ENCODE results near the gene RETREG2.

The RETREG2 gene

DNA sequence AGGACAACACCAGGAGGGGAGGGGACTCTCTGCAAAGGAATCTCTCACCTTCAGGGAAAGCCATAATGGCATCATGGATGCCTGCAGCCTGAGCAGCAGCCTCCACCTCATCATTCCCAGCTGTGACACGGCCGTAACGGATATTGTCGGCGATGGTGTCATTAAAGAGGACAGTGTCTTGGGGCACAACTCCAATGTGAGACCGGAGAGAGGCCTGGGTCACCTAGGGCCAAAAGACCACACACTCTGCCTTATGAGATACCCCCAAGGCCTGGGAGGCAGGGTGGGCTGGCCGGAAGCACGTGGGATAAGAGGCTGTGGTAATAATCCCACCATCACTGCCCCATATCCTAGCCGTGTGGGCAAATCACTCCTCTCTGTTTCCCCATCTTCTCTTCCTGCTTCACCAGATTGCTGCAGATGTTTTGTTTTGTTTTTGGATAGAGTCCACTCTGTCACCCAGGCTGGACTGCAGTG is 32.8 kb downstream of the RETREG2 start:
- peak overlapping the region; percentile 6; the same call in 1 of the 2 replicates for H3K27ac ChIP-seq
- TF ChIP-seq ZFX (IDR thresholded peaks at IDR 0.05; ENCODE audit: borderline replicate concordance): no peak
- TF ChIP-seq, protein P1, sequence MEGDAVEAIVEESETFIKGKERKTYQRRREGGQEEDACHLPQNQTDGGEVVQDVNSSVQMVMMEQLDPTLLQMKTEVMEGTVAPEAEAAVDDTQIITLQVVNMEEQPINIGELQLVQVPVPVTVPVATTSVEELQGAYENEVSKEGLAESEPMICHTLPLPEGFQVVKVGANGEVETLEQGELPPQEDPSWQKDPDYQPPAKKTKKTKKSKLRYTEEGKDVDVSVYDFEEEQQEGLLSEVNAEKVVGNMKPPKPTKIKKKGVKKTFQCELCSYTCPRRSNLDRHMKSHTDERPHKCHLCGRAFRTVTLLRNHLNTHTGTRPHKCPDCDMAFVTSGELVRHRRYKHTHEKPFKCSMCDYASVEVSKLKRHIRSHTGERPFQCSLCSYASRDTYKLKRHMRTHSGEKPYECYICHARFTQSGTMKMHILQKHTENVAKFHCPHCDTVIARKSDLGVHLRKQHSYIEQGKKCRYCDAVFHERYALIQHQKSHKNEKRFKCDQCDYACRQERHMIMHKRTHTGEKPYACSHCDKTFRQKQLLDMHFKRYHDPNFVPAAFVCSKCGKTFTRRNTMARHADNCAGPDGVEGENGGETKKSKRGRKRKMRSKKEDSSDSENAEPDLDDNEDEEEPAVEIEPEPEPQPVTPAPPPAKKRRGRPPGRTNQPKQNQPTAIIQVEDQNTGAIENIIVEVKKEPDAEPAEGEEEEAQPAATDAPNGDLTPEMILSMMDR (IDR thresholded peaks at IDR 0.05): no peak

DNA sequence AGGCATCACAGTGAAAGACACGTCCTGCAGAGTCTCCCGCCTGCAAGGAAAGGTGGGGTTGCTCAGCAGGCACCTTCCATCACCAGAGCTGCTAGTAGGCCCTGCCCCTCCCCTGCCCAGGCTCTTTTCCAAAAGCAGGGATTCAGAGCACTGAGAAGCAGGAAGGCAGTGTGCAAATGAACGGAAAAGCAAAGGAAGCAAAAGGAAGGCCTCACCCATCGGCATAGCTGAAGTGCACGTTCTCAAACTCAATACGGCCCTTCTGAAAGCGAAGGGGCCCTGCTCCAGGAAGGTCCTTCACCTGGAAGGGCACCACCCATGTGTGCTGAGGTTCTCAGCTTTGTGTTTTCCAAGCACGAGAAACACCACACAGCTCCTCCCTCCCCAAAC is 34.9 kb downstream of the RETREG2 start:
- TF ChIP-seq, protein P1 (IDR thresholded peaks at IDR 0.05): no peak
- no peak for TF ChIP-seq ZFX (IDR thresholded peaks at IDR 0.05; ENCODE audit: borderline replicate concordance)
- no peak overlapping the region for H3K27ac ChIP-seq

DNA sequence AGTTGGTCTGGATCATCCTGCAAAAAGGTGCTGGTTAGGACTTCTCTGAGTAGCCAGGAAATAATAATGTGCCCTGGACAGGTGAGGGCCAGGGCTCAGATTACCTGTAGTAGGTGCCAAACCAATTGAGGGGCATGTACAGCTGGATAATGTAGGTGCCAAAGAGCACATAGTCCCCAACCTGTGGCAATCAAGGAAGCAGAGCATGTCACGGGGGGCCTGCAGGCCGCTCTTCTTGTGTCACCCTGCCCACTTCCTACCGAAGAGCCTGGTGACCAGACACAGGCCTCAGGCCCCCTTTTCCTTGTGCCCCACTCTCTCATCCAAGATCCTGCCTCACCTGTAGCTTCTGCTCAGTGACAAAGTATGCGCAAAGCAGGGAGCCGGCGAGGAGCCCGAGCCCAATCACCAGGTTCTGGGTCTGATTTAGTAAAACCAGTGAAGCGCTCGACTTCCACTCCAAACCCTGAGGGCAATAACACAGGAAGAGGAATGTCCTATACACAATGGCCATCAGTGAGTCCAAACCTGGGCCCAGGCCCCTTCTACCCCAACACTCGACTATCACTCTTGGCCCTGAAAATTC is 35.5 kb downstream of the RETREG2 start:
- no peak for TF ChIP-seq ZFX (IDR thresholded peaks at IDR 0.05; ENCODE audit: borderline replicate concordance)
- TF ChIP-seq, protein P1 (IDR thresholded peaks at IDR 0.05): no peak

DNA sequence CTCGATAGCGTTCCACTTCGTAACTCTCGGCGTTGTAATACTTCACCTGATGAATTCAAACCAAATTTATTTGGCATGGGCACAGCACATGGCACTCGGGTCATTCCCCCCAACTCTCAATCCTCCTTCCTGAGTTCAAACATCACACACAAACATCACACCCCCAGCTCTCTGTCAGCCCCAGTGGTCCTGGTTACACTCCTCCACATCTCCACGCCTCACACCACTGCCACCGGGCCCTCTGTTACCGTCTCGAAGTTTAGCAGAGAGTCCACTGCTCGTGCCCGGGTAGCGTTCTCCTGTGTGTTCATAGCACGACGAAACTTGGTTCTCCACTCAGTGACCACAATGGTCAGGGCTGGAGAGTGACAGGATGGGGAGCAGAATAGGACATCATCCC is 36.1 kb downstream of the RETREG2 start:
- TF ChIP-seq, protein P1 (IDR thresholded peaks at IDR 0.05): no peak

More for the DNA sequence above, 35.5 kb downstream of the RETREG2 start:
- H3K27ac ChIP-seq: no peak overlapping the region

DNA sequence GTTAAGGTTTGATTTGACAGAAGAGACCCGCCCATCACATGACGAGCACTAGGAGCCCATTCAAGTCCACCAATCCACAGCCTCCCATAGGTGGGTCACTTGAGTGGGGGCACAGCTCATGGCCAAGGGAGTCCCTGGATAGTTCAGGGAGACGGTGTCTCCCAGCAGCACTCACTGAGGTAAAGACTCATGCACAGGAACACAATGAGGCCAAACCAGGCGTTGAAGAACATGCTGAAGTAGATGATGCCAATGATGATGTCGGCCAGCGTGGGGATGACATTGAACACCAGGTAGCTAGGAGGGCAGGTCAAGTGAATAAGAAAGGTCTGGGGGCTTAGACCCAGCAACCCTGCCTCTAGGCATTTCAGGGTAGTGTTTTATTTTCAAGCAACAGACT is 36.7 kb downstream of the RETREG2 start:
- H3K27ac ChIP-seq: no peak overlapping the region
- TF ChIP-seq, protein P1 (IDR thresholded peaks at IDR 0.05): no peak
- TF ChIP-seq ZFX (IDR thresholded peaks at IDR 0.05; ENCODE audit: borderline replicate concordance): no peak

More for the DNA sequence above, 36.1 kb downstream of the RETREG2 start:
- H3K27ac ChIP-seq: no peak overlapping the region

DNA sequence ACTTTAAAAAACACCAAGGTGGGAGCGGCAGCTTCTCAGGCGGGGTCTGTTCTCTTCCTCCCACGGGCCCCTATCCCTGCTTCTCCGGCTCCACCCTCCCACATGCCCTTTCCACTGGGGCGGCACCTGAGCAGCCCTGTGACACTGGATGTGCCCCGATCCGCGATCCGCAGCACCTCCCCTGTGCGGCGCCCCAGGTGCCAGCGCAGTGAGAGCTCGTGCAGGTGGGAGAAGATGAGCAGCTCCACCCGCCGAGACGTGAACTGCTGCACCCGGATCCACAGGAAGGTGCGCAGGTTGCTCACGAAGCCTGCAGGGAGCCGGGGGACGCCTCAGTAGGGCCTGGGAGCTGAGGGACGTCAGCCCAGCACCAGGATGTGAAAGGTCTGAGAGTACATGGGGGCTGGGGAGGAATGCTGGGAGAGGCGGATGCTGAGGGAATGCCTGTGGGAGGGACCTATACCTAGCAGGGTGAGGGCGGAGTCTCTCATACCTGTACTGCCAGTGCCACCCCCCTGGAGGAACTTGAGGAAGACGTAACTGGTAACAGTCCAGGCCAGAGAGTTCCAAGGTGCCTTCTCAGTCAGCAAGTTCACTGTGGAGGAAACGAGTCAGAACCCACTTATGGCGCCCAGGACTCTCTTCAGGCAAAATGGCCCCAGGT is 37.9 kb downstream of the RETREG2 start:
- TF ChIP-seq ZFX (IDR thresholded peaks at IDR 0.05; ENCODE audit: borderline replicate concordance): no peak

DNA sequence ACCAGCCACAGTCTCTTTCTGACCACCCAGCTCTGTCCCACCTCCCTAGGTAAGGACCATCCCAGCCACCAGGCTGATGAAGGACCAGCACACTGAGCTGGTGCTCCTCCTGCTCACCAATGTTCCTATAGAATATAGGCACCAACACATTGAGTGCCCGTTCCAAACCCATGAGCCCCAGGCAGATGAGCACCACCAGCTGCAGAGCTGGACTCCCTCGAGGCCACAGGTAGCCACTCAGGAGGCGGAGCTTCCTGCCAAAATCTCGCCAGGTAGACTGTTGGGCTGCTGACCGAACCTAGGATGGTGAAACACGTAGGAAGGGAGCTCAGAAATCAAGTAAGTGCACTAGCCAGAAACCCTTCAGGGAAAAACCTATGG is 38.5 kb downstream of the RETREG2 start:
- TF ChIP-seq ZFX (IDR thresholded peaks at IDR 0.05; ENCODE audit: borderline replicate concordance): no peak
- TF ChIP-seq, protein P1 (IDR thresholded peaks at IDR 0.05): no peak
- peak overlapping the region; percentile 97 for H3K27ac ChIP-seq

More for the DNA sequence above, 37.9 kb downstream of the RETREG2 start:
- peak overlapping the region; percentile 97 for H3K27ac ChIP-seq
